Thoracic aorta (tissue), 2 donors: ENCODE results near the gene ZSCAN25. TPM values are rescaled to one million over a fixed set of nuclear protein-coding genes. Genes with fewer than 3 reads are reported as not detected.

Experiments used
- ATAC-seq: fragments of 150-250 bp; one replicate; pipeline ENCODE4 v1.8.0; 2017; ENCODE audit warnings: low read depth; ENCODE audit not compliant: insufficient number of reproducible peaks, low FRiP score
- DNase-seq: peaks from one replicate; pipeline ENCODE4 v3.0.0-alpha.2; 2020; ENCODE audit warnings: low spot score
- H3K27ac ChIP-seq, 2 donors: fragments of 200-600 bp; sonication (generic); 1 replicate in 1 of 2; 2 replicates in 1 of 2; pipeline ENCODE4 v1.5.1; 2016; ENCODE audit warnings: mild to moderate bottlenecking in 2 of 2, moderate library complexity in 2 of 2
- H3K27me3 ChIP-seq: fragments of 200-600 bp; sonication (generic); replicated peaks from 2 replicates; pipeline ENCODE4 v1.6.0; 2016; ENCODE audit warnings: mild to moderate bottlenecking; ENCODE audit not compliant: insufficient read depth
- H3K36me3 ChIP-seq: fragments of 200-600 bp; sonication (generic); one replicate; pipeline ENCODE4 v1.5.1; 2016
- H3K4me1 ChIP-seq, 2 donors: fragments of 200-600 bp; sonication (generic); 1 replicate in 1 of 2; 2 replicates in 1 of 2; pipeline versions ENCODE4 v1.5.1 to v1.6.0; 2016; ENCODE audit warnings: low read depth in 2 of 2, mild to moderate bottlenecking in 1 of 2; ENCODE audit not compliant: control insufficient read depth in 1 of 2
- H3K4me3 ChIP-seq: fragments of 200-600 bp; sonication (generic); 2 replicates; pipeline ENCODE4 v1.5.1; 2016; ENCODE audit warnings: mild to moderate bottlenecking
- H3K9me3 ChIP-seq: fragments of 200-600 bp; sonication (generic); 2 replicates; pipeline ENCODE4 v1.5.1; 2016
- total RNA-seq, 2 donors: library from RNA; depleted of rRNA; stranded (reverse); fragments of >200 nt; gene quantifications; one replicate each; pipeline versions ENCODE4 v1.1.0 to v1.2.3, GENCODE V29; 2016
- TF ChIP-seq, protein P1 (sequence below): fragments of 200-600 bp; sonication (generic); IDR thresholded peaks from one replicate; pipeline ENCODE4 v1.5.1; 2019; ENCODE audit warnings: antibody characterized with exemption

The ZSCAN25 gene
- total RNA-seq, 2 donors from 2014 or later: 13.4 to 21.7 TPM

GRCh38 chr7:99679400-99680191, 62.9 kb downstream of the ZSCAN25 start, which contains the start of gene CYP3A5:
TSS of gene CYP3A5 (minus strand) at chr7:99679996. CDS start at chr7:99679896, 100 bp downstream.
- Histone ChIP-seq H3K36me3 (no peaks in the 10 kb centered on the region), H3K4me3 (no peak within 1 kb of the TSS), H3K27me3 (no peaks in the 10 kb centered on the region), H3K9me3 (no peaks in the 10 kb centered on the region), H3K27ac (no peak within 1 kb of the TSS), H3K4me1 (no peaks in the 10 kb centered on the region)
- no peak for DNase-seq
- TF ChIP-seq, protein P1, sequence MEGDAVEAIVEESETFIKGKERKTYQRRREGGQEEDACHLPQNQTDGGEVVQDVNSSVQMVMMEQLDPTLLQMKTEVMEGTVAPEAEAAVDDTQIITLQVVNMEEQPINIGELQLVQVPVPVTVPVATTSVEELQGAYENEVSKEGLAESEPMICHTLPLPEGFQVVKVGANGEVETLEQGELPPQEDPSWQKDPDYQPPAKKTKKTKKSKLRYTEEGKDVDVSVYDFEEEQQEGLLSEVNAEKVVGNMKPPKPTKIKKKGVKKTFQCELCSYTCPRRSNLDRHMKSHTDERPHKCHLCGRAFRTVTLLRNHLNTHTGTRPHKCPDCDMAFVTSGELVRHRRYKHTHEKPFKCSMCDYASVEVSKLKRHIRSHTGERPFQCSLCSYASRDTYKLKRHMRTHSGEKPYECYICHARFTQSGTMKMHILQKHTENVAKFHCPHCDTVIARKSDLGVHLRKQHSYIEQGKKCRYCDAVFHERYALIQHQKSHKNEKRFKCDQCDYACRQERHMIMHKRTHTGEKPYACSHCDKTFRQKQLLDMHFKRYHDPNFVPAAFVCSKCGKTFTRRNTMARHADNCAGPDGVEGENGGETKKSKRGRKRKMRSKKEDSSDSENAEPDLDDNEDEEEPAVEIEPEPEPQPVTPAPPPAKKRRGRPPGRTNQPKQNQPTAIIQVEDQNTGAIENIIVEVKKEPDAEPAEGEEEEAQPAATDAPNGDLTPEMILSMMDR: no peak
- no peak for ATAC-seq

Other genes starting within 250 kb of the ZSCAN25 start
- gene ARPC1B, start 242.2 kb upstream of the ZSCAN25 start, total RNA-seq: 100 to 1,000 TPM; 266 to 350 TPM
- gene PDAP1, start 208.3 kb upstream of the ZSCAN25 start, total RNA-seq: 10 to 100 TPM; 65.0 to 87.5 TPM
- 10 to 100 TPM; 52.3 to 78.1 TPM for gene BUD31, start 208.0 kb upstream of the ZSCAN25 start, total RNA-seq
- gene PTCD1, start 178.1 kb upstream of the ZSCAN25 start, total RNA-seq: 10 to 100 TPM in 1 of 2 donors, 1 to 10 TPM in 1; 5.1 to 23.7 TPM
- gene CPSF4, start 178.0 kb upstream of the ZSCAN25 start, total RNA-seq: 10 to 100 TPM; 42.3 to 48.2 TPM
- gene ATP5MF, start 150.8 kb upstream of the ZSCAN25 start, total RNA-seq: 100 to 1,000 TPM; 137 to 776 TPM
- 10 to 100 TPM in 1 of 2 donors, 1 to 10 TPM in 1; 3.5 to 12.4 TPM for gene ZNF789, start 144.1 kb upstream of the ZSCAN25 start, total RNA-seq
- gene ZNF394, start 116.7 kb upstream of the ZSCAN25 start, total RNA-seq: 10 to 100 TPM; 28.4 to 54.9 TPM
- 10 to 100 TPM in 1 of 2 donors, 1 to 10 TPM in 1; 5.1 to 10.2 TPM for gene ZKSCAN5, start 112.3 kb upstream of the ZSCAN25 start, total RNA-seq
- gene FAM200A, start 64.8 kb upstream of the ZSCAN25 start, total RNA-seq: 1 to 10 TPM; 3.1 to 4.3 TPM
- 100 to 1,000 TPM; 148 to 210 TPM for gene ZNF655, start 58.3 kb upstream of the ZSCAN25 start, total RNA-seq
- gene TMEM225B, start 18.7 kb upstream of the ZSCAN25 start, total RNA-seq: 1 to 10 TPM in 1 of 2 donors, not detected in 1; 2.2 TPM
- gene CYP3A5, start 63.0 kb downstream of the ZSCAN25 start, total RNA-seq: 1 to 10 TPM; 3.5 to 5.4 TPM
- not detected for gene CYP3A7, start 118.2 kb downstream of the ZSCAN25 start, total RNA-seq
- gene CYP3A4, start 167.2 kb downstream of the ZSCAN25 start, total RNA-seq: not detected
- under 1 TPM in 1 of 2 donors, not detected in 1; 0.68 TPM for gene CYP3A43, start 211.1 kb downstream of the ZSCAN25 start, total RNA-seq